HG03159 (cell line): ENCODE results near the gene SLC6A12.

Source experiments
- ATAC-seq: cut with Tn5 transposase; IDR thresholded peaks from one replicate; pipeline ENCODE4 v1.9.1; 2021; ENCODE audit warnings: mild to moderate bottlenecking, moderate library complexity; ENCODE audit not compliant: unreplicated experiment

The SLC6A12 gene

DNA sequence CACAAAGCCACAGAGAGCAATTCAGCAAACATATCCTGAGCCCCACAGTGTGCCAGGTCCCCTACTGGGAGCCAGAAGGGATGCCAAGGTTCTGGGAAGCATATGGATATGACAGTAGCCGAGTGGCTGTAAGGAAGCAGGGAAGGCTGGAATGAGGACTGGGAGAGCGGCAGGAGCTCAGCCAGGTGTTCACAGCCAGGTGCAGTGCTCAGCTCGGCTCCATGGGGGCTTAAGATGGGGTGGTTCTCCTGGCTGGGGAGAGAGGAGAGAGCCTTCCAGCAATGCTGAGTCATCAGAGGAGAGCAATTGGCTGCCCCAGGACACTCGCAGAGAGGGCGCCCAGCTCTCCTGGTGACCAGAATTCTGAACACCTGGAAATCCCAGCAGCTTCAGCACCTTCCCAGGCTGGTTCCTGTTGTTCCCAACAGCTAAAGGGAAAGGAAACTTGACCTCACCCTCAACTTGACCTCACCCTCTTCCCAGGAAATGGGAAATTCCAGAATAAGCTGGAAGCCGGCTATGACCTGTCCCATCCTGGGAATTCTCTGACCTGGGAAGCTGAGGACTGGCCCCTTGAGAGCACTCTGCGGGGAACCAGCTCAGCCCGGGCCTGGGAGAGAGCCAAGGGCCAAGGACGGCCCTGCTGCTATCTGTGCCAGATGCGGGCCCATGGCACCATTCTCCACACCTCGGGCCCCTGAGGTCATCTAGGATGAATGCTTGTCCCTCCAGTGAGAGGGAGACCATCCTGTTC, 34.6 kb downstream of the SLC6A12 start:
- ATAC-seq: no peak

DNA sequence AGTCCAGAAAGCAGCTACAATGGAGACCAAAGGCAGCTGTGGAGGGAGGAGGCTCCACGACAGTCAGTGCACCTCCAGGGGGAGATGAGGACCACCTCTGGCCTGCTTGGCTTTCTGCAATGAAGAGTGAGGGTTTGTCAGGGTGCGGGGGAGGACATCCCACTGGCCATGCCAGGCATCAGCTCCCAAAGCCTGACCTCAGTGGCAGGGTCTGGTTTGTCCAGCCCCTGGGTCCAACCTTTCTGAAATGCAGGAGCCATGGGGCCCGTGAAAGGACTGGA, 35.2 kb downstream of the SLC6A12 start:
- no peak for ATAC-seq

- ATAC-seq: no peak
These were observed 35.8 kb downstream of the SLC6A12 start for GRCh38 chr12:177980-178828.

DNA sequence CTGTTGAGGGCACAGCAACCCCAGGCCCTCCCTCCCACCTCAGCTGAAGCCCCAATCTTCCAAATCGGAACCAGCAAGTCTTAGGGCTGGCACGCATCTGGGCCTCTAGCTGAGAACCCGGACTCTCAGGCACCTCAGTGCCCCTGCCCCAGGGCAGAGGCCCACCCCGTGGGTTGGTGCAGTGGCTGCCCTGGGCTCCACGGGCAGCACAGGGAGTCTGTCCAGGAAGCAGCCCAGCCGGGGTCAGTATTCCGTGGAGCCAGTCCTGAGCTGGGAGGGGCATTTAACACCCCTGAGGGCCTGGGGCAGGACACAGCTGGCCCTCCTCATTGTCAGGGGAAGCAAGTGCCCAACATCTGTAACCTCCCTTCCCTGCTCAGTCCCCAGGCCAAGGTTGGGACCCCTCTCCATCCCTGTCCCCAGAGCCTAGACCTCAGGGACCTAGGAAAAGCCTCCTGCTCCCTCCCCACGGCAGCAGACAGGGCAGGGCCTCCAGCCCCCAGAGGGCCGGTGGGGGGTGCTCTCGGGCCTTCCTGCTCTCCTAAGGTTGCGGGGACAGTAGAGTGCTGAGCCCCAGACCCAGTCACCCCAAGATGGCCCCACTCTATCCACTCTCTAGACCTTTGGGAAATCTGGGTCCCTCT, 36.5 kb downstream of the SLC6A12 start:
- ATAC-seq: no peak

DNA sequence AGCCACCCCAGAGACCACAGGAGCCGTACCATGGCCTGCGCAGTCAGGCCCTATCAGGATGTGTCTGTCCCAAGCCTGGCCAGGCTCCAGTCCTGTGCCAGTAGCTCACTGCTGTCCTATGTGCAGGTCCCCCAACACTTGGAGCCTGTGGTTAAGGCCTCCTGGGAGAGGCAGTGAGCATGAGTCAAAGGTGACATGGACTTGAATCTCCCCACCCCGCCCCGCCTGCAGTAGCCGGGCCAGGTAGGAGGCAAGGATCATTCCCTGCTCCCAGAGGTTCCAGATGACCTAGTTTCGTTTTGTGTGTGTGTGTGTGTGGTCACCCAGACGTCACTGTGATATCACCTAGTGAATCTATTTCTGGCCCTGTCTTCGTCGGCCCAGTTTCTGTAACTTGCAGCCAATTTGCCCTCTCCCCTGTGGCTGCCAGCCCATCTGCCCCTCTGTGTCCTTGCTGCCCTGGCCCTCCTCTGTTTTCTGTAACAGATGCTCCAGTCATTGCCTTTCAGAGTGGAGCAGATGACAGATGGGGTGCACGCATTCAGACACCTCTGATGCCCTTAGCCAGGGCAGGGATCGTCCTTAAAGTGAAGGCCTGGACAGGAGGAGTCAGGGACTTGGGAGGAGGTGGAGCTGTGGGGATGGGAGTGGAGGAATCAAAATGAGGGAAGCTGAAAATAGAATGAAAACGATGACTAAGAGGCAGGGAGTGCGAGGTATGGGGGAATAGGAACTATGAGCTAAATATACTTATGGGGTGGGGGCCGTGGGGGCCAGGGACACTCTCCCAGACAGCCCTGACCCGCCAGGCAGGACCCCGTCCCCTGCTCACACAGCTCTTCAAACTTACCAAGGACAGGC, 37.4 kb downstream of the SLC6A12 start:
- ATAC-seq: no peak

GRCh38 chr12:175759-176158, 38.2 kb downstream of the SLC6A12 start:
- no peak for ATAC-seq

- ATAC-seq: no peak
These were observed 38.7 kb downstream of the SLC6A12 start for GRCh38 chr12:175250-175649.

GRCh38 chr12:174596-174995, 39.4 kb downstream of the SLC6A12 start:
- ATAC-seq: no peak

GRCh38 chr12:174124-174523, 39.8 kb downstream of the SLC6A12 start:
- no peak for ATAC-seq

GRCh38 chr12:172732-173161, 41.2 kb downstream of the SLC6A12 start:
- no peak for ATAC-seq

GRCh38 chr12:171743-172676, 41.9 kb downstream of the SLC6A12 start:
- no peak for ATAC-seq

DNA sequence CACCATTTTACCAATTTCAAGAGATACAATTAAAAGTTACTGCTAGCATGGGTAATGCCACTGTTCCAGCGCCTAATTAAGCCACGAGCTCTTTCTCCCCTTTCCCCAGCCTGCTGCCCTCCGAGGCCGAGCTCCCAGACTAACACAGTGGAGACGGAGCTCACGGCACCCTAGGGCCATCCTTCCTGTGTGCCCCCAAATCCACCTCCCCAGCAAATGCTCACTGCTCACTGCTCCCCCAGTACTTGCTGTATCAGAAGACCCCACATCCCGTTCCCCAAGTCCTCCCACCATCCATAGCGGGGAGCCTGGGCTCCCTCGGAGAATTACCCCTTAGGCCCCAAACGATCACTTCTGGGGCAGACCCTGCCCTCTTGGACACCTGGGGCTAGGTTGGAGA, 42.7 kb downstream of the SLC6A12 start:
- ATAC-seq: no peak

DNA sequence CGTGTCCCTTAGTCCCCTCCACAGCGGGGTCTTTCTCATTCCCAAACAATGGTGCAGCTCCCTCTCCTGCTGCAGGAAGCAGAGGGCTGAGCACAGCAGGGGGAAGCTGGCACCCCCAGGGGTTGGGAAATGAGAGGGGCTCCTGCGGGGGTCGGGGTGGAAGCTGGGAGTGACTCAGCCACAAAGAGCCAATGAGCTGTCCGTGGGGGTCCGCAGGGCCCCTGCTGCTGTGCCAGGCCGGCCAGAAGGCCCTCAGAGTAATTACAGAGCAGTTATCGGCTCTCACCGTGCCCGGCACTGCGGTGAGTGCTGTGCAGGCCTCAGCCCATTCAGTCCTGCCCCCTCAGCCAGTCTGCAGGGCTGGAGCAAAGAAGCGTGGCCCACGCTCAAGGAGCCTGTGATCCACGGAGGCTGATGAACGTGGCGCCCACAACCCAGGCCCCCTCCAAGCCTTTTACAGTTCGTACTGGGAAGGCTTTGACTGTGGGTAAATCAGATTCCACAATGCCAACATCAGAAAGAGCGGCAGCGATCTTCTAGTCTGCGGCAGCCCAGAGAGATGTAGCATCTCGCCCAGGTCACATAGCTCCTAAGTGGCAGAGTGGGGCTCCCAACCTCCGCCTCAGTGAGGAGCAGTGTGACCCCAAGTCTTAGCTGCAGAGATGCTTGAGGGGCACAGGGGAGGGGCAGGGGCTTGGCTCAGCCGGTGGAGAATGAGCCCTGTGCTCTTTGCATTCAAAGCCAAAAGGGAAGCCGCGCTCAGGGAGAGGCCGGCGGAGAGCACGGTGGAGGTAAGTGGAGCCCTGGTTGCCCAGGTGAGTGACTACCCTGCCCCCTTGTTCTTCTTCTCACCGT, 43.4 kb downstream of the SLC6A12 start:
- ATAC-seq: no peak

DNA sequence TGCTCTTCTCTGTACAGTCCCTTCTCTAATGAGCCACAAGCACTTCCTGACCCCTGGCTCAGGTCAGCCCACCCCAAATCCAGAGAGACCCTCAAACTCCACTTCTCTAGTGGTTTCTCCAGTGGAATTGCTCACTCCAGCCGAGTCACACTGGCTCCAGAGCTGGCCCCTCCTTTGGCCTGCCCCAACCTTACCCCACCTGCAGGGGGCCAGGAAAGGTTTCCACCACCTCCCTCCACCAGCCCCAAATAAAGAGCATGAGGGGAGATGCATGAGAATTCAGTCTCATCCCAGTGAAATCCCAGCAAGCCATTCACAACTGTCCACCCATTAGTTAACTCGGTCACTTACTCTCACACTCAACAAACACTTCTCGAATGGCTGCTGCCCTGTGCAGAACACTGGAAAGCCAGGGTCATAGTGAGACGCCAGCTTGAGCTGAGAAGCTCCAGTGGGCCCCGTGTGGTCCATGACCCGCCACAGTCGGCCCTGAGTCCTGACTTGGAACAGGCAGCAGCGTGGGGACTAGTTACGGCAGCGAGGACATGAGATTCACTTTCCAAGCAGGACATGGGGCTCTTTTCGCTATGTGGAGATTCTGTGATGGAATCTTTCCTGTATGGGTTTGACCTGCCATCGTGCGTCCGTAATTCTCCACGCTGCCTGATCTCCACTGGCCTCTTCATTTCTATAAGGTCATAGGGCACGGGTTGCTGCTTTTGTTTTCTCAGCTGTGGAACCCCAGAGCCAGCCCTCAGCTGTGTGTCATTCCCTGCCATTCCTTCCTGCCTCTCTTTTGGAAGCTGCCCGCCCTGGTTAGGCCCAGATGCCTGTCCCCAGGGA, 44.2 kb downstream of the SLC6A12 start:
- ATAC-seq: no peak

GRCh38 chr12:168763-169525, 45.0 kb downstream of the SLC6A12 start:
- ATAC-seq: no peak

- ATAC-seq: no peak
These were observed 45.9 kb downstream of the SLC6A12 start for GRCh38 chr12:167959-168600.
